Muscle of leg (tissue), 11 donors: ENCODE data around the gene MMP20. TPM values are rescaled to one million over a fixed set of nuclear protein-coding genes. Genes with fewer than 3 reads are reported as not detected.

Source experiments
- DNase-seq: peaks from one replicate; pipeline ENCODE4 v3.0.0; 2013
- H3K27ac ChIP-seq: one replicate; pipeline ENCODE4 v1.5.1; 2013; ENCODE audit warnings: mild to moderate bottlenecking, low read length, control low read depth
- H3K27me3 ChIP-seq: one replicate; pipeline ENCODE4 v1.6.1; 2013; ENCODE audit warnings: low read length; ENCODE audit not compliant: control insufficient read depth, insufficient read depth
- H3K36me3 ChIP-seq: one replicate; pipeline ENCODE4 v1.6.1; 2013; ENCODE audit warnings: low read length; ENCODE audit not compliant: control insufficient read depth, insufficient read depth
- H3K4me1 ChIP-seq: one replicate; pipeline ENCODE4 v1.6.1; 2013; ENCODE audit warnings: low read length; ENCODE audit not compliant: control insufficient read depth, insufficient read depth
- H3K4me3 ChIP-seq: one replicate; pipeline ENCODE4 v1.5.1; 2013; ENCODE audit warnings: low read length, control low read depth
- H3K9me3 ChIP-seq: replicated peaks from 2 replicates; pipeline ENCODE4 v1.6.1; 2013; ENCODE audit warnings: low read depth, low read length; ENCODE audit not compliant: control insufficient read depth
- WGBS: methylation state at CpG from one replicate; pipeline ENCODE4 v1.1.5; 2013; ENCODE audit warnings: missing lambda C conversion rate; ENCODE audit not compliant: insufficient coverage; 5-methylcytosine and 5-hydroxymethylcytosine counted together
- polyA plus RNA-seq, 8 donors: library from polyadenylated mRNA; unstranded; fragments of 120-200 nt; gene quantifications; one replicate each; pipeline versions ENCODE4 v1.2.1 to v1.2.3, GENCODE V29; 2013; ENCODE audit warnings: inconsistent platforms in 1 of 8, low replicate concordance in 1 of 8; ENCODE audit not compliant: insufficient read length in 8 of 8, insufficient read depth in 1 of 8
- total RNA-seq: library from RNA; stranded (reverse); fragments of 120-200 nt; gene quantifications from one replicate; pipeline ENCODE4 v1.2.4, GENCODE V29; 2013

Gene MMP20
- total and polyA plus RNA-seq, 9 donors = not detected

DNA sequence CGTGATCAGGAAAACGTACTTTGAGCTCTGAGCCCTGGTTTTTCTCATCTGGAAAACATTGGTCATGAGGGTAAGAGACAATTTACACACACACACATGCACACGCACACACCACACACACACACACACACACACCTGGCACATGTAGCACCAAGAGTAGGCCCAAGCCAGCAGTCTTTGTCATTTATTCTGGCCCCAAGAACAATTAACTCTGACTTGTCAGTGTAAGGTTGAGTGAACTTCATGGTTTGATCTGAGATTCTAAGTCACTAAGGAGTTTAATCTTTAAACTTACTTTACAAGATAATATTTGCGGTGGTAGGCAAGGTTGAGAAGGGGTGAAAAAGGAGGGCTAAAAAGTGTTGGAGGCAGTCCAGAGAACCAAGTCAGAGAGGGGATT, 44.1 kb downstream of the MMP20 start:
- no peaks in the 10 kb centered on the region for H3K9me3 ChIP-seq
- no peak overlapping the region for H3K27ac ChIP-seq
- no peaks in the 10 kb centered on the region for H3K36me3 ChIP-seq
- DNase-seq = no peak
- no peak overlapping the region for H3K4me3 ChIP-seq
- H3K27me3 ChIP-seq = no peaks in the 10 kb centered on the region
- no peaks in the 10 kb centered on the region for H3K4me1 ChIP-seq
- WGBS = no CpG with 5 or more reads among the region's 4 CpGs

DNA sequence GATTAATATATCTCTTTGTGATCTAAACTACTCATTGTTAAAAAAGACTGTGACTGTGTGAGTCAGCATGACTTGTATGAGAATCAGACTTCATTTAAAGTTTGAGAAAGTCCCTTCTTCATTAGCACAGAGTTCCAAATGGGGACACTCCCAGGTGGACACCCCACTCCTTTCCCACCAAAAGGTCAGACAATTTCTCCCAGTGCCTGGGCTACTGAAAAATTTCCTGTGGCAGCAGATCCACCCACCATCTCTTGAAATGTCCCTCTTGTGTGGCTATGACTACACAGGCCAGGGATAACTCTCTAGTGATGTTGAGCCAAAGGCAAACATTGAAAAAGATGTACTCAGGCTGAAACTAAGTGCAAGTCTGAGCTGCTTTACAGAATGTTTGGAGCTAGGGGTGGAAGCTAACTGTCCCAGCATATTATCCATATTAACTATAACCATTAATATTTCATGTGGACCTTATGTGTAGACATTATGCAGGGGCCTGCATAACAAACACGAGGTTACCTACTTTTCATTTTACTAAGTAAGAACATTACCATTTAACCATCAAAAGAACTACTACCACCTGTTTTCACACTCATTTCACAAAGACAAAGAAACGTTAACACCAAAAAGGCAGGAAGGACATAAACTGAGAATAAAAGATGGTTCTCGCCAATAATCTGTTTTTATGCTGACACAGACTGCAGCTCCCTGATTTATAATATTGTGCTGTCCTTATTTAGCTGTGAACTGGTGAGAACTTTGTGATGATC, 44.8 kb downstream of the MMP20 start:
- DNase-seq = no peak
- Histone ChIP-seq H3K27me3 (no peaks in the 10 kb centered on the region), H3K36me3 (no peaks in the 10 kb centered on the region), H3K4me1 (no peaks in the 10 kb centered on the region), H3K27ac (no peak overlapping the region), H3K4me3 (no peak overlapping the region), H3K9me3 (no peaks in the 10 kb centered on the region)
- no CpG with 5 or more reads among the region's 3 CpGs for WGBS

DNA sequence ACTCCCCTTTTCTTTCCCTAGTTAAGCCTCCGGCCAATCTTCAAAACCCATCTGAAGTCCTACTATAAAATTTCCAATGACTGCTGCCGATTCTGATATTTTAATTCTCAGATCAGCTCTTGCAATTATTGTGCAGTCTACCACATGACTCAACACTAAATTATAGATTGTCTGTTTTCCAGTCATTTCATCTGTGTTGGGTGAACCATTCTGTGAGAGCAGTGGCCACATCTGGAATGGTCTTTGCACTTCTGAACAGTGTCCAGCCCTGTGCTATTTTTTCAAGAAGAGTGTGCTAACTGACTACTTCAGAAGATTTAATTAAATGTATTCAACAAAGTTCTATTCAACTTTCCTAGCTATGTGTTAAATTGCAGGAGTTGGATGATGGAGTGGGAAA, 47.4 kb downstream of the MMP20 start:
- Histone ChIP-seq H3K36me3 (no peaks in the 10 kb centered on the region), H3K27ac (no peak overlapping the region), H3K4me1 (no peaks in the 10 kb centered on the region), H3K27me3 (no peaks in the 10 kb centered on the region), H3K9me3 (no peaks in the 10 kb centered on the region), H3K4me3 (no peak overlapping the region)
- 50% methylated on average over 1 of the region's 2 CpGs for WGBS
- DNase-seq = no peak

DNA sequence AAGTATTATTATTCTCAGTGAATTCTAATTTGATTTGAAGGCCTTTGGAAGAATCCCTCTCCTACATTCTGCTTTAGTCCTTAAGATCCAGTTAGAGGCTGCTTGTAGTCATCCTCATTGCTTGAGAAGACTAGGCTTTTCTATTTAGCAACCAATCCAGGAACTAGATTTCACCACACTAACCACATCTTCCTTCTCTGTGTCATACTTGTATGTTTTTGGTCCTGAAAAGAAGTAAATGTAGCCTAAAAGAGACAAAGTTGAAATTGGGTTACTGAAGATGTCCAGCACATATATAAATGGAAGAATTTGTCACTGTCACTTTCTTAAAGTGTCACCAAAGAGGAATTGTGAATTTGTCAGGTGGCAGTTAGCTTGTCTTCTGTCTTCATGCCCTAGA, 48.0 kb downstream of the MMP20 start:
- no peaks in the 10 kb centered on the region for H3K36me3 ChIP-seq
- H3K27me3 ChIP-seq = no peaks in the 10 kb centered on the region
- no peak overlapping the region for H3K27ac ChIP-seq
- no peaks in the 10 kb centered on the region for H3K4me1 ChIP-seq
- no peak overlapping the region for H3K4me3 ChIP-seq
- DNase-seq = no peak
- H3K9me3 ChIP-seq = no peaks in the 10 kb centered on the region

DNA sequence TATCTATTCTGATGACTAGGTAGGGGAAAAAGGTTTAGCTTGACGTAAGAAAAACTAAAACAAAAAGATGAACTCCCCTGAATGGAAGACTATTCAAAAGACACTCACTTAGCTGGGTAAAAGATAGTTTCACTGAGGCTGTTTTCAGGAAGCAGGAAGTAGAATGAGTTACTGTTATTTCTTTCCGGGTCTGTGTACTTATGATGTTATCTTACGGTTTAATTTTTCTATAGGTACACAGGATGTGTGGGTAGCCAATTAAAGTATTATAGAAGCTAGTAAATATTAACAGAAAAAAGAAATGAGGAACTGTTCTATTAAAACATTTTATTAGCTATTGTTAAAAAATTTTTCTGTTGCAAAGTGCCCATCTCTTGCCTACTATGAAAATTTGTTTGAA, 48.8 kb downstream of the MMP20 start:
- H3K4me3 ChIP-seq = no peak overlapping the region
- no peak for DNase-seq

DNA sequence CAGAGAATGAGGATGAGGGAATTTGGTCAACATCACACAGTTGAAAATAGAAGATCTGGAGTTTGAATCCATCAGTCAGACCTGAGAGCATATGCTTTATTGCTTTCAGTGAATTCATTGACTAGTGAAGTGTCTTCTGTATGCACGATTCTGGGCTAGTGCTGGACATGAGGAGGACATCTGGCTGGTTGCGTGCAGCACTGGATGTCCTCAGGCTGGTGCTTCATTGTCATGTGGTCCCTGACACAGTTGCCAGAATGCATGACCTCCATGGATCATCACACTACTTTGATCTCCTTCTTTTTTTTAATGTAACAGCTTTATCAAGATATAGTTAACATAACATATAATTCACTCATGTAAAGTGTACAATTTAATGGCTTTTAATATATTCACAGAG, 50.1 kb downstream of the MMP20 start:
- 100% methylated on average over 1 of the region's 2 CpGs for WGBS
- Histone ChIP-seq H3K27ac (no peak overlapping the region), H3K27me3 (no peaks in the 10 kb centered on the region), H3K4me1 (no peaks in the 10 kb centered on the region), H3K36me3 (no peaks in the 10 kb centered on the region), H3K4me3 (no peak overlapping the region), H3K9me3 (no peaks in the 10 kb centered on the region)
- no peak for DNase-seq

More for the DNA sequence above, 48.8 kb downstream of the MMP20 start:
- Histone ChIP-seq H3K9me3 (no peaks in the 10 kb centered on the region), H3K27me3 (no peaks in the 10 kb centered on the region), H3K36me3 (no peaks in the 10 kb centered on the region), H3K27ac (no peak overlapping the region), H3K4me1 (no peaks in the 10 kb centered on the region)
- no CpG with 5 or more reads among the region's 3 CpGs for WGBS

DNA sequence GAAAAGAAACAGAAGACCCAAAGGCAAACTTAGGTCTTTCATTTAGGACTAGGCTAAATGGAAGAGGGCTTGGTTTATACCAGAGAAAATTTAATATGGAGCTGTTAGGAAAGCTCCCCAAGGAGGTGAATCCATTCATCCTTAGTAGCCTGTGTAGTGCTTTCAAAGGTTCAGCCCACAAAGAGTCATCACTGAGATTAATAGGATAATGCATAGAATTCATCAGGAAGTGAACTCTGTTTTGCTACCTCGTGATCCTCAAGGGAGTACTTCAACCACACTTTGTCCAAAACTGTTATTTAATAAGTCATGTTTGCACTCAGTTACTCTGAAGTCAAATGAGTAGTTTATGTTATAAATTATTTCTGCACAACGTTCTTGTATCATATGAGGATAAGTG, 51.3 kb downstream of the MMP20 start:
- H3K36me3 ChIP-seq = no peaks in the 10 kb centered on the region
- H3K4me1 ChIP-seq = no peaks in the 10 kb centered on the region
- no peaks in the 10 kb centered on the region for H3K27me3 ChIP-seq
- H3K4me3 ChIP-seq = no peak overlapping the region
- no CpG with 5 or more reads among the region's 2 CpGs for WGBS
- no peaks in the 10 kb centered on the region for H3K9me3 ChIP-seq
- DNase-seq = peak; percentile 7
- no peak overlapping the region for H3K27ac ChIP-seq

DNA sequence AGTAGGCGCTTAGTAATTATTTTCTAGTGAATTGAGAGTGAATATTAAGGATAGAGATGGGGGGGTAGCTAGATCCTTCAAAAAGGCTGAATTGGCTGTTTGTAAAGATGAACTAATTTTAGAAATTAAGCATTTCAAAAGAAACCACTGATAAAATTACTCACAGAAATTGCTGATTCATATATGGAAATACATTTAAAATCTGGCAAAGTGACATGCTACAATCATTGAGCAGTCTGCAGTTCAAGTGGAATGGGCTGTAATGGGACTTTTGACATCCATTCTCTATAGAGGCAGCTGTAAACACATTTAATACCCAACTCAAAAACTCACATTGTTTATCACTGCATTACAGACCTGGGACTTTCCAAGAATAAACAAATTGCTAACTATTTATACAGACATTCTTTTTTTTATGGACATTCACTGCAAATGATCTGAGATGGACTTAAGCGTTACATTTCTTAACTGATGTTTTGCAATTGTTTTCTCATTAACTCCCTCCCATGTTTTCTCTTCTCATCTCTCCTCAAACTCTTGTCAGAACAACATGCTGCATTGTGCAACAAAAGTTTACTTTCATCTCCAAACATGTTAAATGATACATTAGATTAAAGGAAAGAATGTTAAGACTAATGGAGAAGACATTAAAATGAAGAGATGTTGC, 52.4 kb downstream of the MMP20 start:
- no peaks in the 10 kb centered on the region for H3K36me3 ChIP-seq
- no peaks in the 10 kb centered on the region for H3K4me1 ChIP-seq
- DNase-seq = no peak
- no peak overlapping the region for H3K27ac ChIP-seq
- no peaks in the 10 kb centered on the region for H3K9me3 ChIP-seq
- no peaks in the 10 kb centered on the region for H3K27me3 ChIP-seq
- 100% methylated on average over 1 of the region's 2 CpGs for WGBS
- no peak overlapping the region for H3K4me3 ChIP-seq

DNA sequence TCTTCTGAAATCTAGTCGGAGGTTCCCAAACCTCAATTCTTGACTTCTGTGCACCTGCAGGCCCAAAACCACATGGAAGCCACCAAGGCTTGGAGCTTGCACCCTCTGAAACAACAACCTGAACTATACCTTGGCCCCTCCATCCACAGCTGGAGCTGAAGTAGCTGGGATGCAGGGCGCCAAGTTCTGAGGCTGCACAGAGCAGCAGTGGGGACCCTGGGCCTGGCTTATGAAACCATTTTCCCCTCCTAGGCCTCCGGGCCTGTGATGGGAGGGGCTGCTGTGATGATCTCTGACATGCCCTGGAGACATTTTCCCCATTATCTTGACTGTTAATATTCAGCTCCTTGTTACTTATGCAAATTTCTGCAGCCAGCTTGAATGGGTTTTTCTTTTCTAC, 56.3 kb downstream of the MMP20 start:
- H3K27ac ChIP-seq = no peak overlapping the region
- H3K36me3 ChIP-seq = no peaks in the 10 kb centered on the region
- 90% methylated on average over 1 of the region's 3 CpGs for WGBS
- no peaks in the 10 kb centered on the region for H3K4me1 ChIP-seq
- no peaks in the 10 kb centered on the region for H3K27me3 ChIP-seq
- no peak for DNase-seq
- no peak overlapping the region for H3K4me3 ChIP-seq
- H3K9me3 ChIP-seq = no peaks in the 10 kb centered on the region

DNA sequence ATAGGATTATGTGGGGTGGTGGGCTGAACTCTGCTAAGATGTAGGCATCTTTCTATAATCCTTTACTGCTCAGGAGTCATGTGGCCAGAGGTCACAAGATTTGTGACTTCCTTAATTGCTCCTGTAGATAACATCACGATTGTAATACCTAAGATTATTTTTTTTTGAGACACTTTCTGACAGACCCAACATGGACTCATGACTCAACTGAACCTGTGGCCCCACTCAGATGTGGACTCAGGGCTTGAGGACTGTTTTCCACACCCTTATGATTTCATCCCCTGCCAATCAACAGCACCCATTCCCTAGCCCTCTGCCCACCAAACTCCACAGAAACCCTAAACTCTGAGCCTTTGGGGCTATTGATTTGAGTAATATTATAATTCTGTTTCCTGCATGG, 59.0 kb downstream of the MMP20 start:
- Histone ChIP-seq H3K27ac (no peak overlapping the region), H3K27me3 (no peaks in the 10 kb centered on the region), H3K4me1 (no peaks in the 10 kb centered on the region), H3K9me3 (no peaks in the 10 kb centered on the region), H3K4me3 (no peak overlapping the region), H3K36me3 (no peaks in the 10 kb centered on the region)
- WGBS = 83% methylated on average over 1 of the region's 1 CpG
- no peak for DNase-seq
